HG03571 (cell line): ENCODE data around the gene ZFYVE27.

ENCODE experiments used
- ATAC-seq: cut with Tn5 transposase; IDR thresholded peaks from one replicate; pipeline ENCODE4 v1.9.1; 2021; ENCODE audit not compliant: unreplicated experiment

ZFYVE27 gene

GRCh38 chr10:97785731-97786130, 48.8 kb downstream of the ZFYVE27 start:
- no peak for ATAC-seq

GRCh38 chr10:97788552-97789442, 51.9 kb downstream of the ZFYVE27 start:
- no peak for ATAC-seq

- ATAC-seq: no peak
Measured at GRCh38 chr10:97789770-97790397, 53.0 kb downstream of the ZFYVE27 start.

DNA sequence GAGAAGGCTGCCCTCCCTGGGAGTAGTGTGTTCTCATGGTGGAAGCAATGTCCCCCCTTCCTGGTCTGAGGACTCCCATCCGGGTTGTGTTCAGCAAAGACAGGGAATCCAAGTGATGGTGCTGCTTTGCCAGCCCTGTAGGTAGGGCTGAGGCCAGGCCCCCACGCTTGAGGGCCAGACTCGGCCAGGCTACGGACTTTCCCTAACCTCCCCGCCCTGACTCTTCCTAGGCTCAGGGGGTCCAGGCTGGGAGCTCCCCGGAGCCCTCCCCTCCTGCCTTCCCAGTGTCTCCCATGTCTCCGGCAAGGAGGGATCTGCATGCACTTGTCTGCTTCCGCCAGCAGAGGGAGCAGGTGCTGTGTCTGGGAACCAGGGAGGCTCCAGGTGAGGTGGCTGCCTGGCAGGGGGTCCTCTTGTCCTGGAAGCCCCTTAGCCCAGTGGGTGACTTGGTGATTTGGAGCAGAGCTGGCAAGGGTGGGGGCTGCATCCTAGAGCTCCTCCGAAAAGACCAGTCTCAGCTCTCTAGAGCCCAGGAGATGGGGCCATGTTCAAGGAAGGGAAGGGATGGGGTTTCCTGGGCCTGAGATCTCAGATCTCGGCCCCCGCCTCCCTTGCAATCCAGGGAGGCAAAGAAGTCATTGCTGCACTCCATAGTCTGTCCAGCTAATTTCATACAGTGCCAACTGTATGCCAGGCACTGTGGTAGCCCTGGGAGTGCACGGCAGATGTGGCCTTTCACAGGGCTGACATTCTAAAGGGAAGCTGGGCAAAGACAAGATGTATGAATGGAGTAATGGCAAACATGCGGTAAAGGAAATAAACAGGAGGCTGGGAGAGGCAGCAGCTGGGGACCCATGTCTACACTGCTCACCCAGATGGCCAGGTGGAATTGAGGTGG, 55.1 kb downstream of the ZFYVE27 start:
- ATAC-seq: no peak

DNA sequence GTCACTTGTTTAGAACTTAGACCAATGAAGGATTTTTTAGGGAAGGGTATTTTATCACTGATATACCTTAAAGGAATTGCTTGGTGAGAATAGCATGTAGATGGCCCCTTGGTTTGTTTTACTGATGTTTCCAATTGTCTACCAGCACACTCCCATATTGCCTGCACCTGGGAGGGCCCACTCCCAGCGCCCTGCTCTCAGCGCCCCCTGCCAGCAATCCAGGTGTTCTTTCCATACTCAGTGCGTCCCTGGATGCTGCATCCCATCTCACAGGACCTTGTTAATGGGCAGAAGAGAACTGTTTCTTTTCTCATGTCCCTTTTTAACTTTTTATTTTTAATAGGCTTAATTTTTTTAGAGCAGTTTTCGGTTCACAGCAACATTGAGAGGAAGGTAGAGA, 59.0 kb downstream of the ZFYVE27 start:
- no peak for ATAC-seq

DNA sequence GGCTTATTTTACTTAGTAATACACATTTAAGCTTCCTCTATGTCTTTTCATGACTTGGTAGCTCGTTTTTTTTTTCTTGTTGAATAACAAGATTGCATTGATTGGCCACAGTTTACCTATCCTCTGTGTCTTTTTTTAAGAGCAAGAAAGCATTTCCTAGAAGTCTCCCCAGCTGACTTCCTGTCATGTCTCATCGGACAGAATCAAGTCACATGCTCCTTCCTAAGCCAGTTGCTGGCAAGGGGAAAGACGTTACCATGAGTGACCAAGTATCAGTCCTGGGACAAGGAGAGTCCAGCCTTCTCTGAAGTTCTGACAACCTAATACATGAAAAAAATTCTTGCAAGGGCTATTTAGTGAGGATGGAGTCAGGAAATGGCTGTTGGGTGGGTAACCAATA, 59.7 kb downstream of the ZFYVE27 start:
- no peak for ATAC-seq

DNA sequence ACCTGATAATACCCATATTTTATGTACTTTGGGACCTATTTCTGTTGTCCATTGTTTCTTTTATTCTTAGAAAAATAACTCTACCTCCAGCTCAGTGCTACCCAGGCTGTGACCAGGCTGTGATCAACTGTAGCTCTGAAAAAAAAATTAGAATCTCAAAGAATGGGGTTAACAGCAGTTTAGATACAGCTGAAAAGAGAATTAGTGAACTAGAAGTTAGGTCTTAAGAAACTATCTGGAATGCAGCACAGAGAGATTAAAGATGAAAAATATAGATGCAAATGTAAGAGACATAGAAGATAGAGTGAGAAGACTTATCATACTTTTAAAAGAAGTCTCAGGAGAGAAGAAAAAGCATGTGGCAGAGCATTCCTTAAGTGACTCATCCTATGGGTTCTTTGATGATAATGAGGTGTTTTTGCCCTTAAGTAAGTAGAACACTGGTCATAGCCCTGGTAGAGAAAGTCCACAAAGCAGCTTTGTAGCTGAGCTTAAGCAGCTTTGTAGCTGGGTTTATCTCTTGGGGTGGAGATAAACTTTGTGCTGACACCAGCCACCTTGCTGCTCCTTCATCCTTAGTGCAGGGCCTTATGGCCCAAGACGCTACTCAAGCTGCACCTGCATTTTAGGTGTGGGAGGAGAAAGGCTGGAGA, 62.2 kb downstream of the ZFYVE27 start:
- no peak for ATAC-seq

- no peak for ATAC-seq
Measured at GRCh38 chr10:97800474-97800873, 63.5 kb downstream of the ZFYVE27 start.

DNA sequence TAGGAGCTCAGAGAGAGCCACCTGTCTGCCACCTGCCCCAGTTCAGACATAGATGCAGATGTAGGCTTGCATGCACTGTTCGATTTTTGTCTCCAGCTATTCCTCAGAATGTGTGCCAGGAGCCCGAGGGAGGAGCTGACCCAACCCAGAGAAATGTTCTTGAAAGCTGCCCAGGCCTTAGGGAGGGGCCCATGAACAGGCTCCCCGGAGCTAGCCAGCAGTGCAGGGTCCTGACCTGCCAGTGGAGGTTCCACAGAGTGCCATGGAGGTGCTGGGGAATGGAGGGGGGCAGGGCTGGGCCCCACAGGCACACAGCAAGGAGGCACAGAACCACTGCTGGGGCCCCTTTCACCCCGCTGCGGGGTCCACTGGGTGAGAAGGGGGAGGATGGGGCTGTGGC, 64.5 kb downstream of the ZFYVE27 start:
- ATAC-seq: no peak

- ATAC-seq: no peak
Measured at GRCh38 chr10:97805096-97805884, 68.4 kb downstream of the ZFYVE27 start.

GRCh38 chr10:97805949-97806348, 69.0 kb downstream of the ZFYVE27 start:
- ATAC-seq: no peak

DNA sequence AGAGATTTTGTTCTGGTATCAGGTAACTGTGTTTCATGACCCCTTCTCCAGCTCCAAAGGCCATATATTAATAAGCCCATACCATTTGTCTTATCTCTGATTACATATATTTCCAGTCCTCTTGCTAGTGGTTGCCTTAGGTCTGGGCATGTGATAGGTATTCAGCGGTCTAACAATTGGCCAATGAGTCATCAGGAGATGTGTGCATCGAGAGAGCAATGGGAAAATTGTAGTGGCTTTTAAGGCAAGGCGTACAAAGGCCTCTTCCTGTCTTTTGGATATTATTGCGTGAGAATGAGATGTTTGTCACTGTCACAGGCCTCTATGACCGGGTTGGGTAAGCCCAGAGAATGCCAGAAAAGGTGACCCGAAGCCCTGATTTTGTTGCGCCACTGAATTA, 73.5 kb downstream of the ZFYVE27 start:
- no peak for ATAC-seq
